ENCODE results near the gene TSEN54.

Gene TSEN54

DNA sequence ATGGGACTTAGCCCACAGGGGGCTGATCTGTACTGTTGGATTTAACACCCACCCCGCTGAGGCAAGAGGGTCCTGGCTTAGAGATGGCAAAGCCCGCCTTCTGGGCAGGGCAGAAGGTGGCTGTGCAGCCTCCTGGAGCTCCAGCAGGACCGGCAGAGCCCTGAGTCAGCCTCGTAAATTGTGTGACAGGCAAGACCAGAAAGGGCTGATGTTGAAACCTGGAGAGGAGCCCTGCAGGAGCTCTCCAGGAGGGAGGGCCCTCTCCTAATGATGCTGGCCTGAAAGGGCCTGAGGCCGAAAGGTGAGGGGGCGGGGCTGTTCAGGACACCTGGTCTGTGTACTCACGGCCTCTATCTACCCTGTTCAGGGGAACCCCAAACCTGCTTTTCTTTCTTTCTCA lies 48.7 kb downstream of the TSEN54 start:
- DNase-seq (ENCODE audit: low spot score), result no peak

- DNase-seq (ENCODE audit: low spot score), result no peak
Observed at GRCh38 chr17:75565618-75566017, 49.3 kb downstream of the TSEN54 start.

DNA sequence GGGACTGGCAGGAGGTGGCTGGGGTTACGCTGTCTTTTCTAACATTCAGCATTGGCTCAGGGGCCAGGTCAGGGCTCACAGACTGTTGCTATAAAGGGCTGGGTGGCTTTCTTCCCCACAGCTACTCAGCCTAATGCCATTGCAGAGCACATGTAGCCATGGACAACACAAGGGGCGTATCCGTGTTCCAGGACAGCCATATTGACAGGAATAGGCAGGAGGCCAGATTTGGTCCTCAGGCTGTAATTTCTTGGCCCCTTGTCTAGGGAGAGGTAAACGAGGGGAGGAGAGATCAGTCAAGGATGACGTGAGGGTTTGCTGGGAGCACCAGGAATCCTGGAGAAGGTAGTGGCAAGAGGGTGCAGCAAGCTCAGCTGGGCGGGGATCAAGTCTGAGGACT lies 50.1 kb downstream of the TSEN54 start:
- no peak for DNase-seq (ENCODE audit: low spot score)

DNA sequence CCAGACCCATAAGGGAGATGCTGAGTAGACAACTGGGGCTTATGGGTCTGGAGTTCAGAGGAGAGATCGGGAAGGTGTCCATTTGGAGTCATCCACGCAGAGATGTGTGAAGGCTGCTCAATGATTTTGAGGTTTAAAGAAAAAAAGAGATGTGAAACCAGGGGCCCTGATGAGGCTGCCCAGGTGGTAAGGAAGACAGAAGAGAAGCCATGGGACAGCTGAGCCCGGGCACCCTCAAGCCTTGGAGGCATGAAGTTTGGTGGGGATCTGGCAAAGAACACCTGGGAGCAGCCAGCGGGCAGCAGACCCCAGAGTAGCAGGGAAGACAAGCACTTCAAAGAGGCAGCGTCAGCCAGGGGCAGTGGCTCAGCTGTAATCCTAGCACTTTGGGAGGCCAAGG lies 50.5 kb downstream of the TSEN54 start:
- DNase-seq (ENCODE audit: low spot score), result no peak

GRCh38 chr17:75568412-75569255 lies 52.3 kb downstream of the TSEN54 start:
- no peak for DNase-seq (ENCODE audit: low spot score)

DNA sequence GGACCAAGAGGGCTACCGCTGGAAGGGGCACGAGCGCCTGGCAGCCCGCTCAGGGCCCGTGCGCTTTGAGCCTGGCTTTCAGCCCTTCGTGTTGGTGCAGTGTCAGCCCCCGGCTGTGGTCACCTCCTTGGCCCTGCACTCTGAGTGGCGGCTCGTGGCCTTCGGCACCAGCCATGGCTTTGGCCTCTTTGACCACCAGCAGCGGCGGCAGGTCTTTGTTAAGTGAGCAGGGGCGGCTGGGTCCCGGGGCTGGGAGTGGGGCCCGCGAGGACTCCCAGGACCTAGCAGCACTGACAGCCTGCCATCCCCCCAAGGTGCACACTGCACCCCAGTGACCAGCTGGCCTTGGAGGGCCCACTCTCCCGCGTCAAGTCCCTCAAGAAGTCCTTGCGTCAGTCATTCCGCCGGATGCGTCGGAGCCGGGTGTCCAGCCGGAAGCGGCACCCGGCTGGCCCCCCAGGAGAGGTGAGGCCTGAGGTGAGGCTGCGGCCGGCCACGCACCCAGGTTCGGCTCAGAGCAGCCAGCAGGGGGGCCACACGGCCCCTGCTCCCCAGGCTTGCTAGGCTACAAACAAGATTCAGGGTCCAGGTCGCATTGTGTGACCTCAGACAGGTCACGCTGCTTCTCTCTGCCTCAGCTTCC lies 53.8 kb downstream of the TSEN54 start:
- DNase-seq (ENCODE audit: low spot score), result no peak

GRCh38 chr17:75570772-75571171 lies 54.4 kb downstream of the TSEN54 start:
- DNase-seq (ENCODE audit: low spot score), result no peak

DNA sequence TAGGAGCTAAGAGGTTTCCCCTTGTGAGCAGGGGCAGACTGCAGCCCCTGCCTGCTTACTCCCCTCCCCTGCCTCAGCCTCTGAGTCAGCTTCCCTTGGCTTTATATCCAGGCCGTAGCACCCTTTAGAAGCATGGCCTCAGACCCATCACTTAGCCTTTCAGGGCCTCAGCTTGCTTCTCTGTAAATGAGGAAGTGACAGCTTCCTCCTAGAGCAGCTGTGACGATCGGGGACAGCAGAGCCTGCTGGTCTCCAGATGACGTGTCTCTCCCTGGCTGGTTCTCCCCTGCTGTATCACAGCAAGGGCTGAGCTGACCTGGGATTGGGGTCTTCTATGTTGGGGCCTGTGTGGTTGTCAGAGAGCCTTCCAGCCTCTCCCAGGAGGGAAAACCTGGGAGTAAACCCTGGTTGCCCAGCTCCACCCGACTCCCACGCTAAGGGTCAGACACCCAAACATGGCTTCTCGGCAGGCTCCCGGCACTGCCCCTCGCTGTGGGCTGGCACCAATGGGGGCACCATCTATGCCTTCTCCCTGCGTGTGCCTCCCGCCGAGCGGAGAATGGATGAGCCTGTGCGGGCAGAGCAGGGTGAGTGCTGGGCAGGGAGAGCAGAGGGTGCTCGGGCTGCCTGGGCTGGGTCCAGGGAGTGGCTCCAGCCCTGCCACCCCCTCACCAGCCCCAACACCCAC lies 55.0 kb downstream of the TSEN54 start:
- no peak for DNase-seq (ENCODE audit: low spot score)

DNA sequence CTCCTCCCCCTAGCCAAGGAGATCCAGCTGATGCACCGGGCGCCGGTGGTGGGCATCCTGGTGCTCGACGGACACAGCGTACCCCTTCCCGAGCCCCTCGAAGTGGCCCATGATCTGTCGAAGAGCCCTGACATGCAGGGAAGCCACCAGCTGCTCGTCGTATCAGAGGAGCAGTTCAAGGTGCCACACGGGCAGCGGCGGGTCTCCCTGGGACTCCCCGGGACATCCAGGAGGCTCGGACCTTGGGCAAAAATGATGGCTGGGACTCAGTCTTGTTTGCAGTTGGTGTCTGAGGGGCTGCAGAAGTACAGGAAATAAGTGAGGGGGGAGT lies 55.5 kb downstream of the TSEN54 start:
- DNase-seq (ENCODE audit: low spot score), result no peak

- DNase-seq (ENCODE audit: low spot score), result no peak
Observed at GRCh38 chr17:75572713-75573539, 56.6 kb downstream of the TSEN54 start.

- no peak for DNase-seq (ENCODE audit: low spot score)
Observed at GRCh38 chr17:75573540-75573957, 57.2 kb downstream of the TSEN54 start.

GRCh38 chr17:75573994-75574393 lies 57.7 kb downstream of the TSEN54 start:
- no peak for DNase-seq (ENCODE audit: low spot score)
